Measurements from ENCODE around the gene SMARCD1.
"Not testable (repeated sequence)": the region's sequence is repeated elsewhere in the genome, so short reads cannot be mapped to it uniquely, and the experiment has no call there.

SMARCD1 gene

DNA sequence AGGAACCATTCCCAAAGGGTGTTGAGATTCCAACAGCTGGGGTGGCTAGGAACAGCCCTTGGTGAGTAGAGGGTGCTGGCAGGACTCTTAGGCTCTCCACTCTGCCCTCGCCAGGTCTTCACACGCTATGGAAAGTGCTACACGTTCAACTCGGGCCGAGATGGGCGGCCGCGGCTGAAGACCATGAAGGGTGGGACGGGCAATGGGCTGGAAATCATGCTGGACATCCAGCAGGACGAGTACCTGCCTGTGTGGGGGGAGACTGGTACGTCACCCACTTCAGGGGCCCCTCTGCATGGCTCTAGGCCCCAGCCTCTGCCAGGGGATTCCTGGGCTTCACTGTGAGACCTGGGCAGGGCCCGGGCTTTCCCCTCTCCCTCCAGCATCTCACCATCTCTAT is 8.0 kb upstream of the SMARCD1 start:
- no peak for DNase-seq (ENCODE audit: low spot score)

- no peak for DNase-seq (ENCODE audit: low spot score)
Observed at GRCh38 chr12:50078281-50078680, 6.9 kb upstream of the SMARCD1 start.

DNA sequence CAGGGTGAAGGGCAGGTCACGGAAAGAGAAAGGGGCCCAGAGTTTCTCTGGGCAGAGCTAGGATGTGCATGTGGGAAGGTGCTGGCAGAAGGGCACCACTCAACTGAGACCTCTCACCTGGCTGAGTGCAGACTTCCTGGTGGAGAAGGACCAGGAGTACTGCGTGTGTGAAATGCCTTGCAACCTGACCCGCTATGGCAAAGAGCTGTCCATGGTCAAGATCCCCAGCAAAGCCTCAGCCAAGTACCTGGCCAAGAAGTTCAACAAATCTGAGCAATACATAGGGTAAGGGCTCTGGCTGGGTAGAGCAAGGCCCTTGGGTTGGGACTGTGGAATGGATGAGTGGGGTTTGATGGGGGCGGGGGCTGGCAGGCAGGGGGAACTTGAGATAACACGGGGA is 5.4 kb upstream of the SMARCD1 start:
- no peak for DNase-seq (ENCODE audit: low spot score)

- DNase-seq (ENCODE audit: low spot score), result no peak
Observed at GRCh38 chr12:50081096-50081808, 3.9 kb upstream of the SMARCD1 start.

- DNase-seq (ENCODE audit: low spot score), result peak; percentile 56
Observed at GRCh38 chr12:50082644-50083043, 2.5 kb upstream of the SMARCD1 start.

- no peak for DNase-seq (ENCODE audit: low spot score)
Observed at GRCh38 chr12:50083301-50083700, 1.8 kb upstream of the SMARCD1 start.

GRCh38 chr12:50084409-50084774 is 750 bp upstream of the SMARCD1 start:
- DNase-seq (ENCODE audit: low spot score), result not testable (repeated sequence)

DNA sequence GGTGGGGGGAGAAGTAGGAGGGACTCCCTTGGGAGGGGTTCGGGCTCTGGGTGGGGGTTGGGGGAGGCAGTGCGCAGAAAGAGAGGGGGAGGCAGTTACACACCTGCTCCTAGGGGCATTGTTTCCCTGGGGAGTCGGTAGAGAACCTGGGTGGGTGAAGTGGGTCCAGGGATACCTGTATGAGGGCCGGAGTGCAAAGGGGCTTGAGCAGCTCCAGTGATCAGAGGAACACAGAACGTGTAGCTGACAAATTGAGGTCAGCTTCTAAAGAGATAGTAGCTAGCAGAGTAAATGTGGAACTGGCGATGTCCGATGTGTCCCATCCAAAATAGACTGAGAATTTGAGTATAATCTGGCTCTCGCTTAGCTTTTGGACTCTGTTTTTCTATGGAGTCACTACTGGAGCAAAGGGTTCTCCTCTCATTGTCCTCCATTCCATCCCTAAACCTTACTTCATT is 502 bp downstream of the SMARCD1 start:
- DNase-seq (ENCODE audit: low spot score), result no peak

DNA sequence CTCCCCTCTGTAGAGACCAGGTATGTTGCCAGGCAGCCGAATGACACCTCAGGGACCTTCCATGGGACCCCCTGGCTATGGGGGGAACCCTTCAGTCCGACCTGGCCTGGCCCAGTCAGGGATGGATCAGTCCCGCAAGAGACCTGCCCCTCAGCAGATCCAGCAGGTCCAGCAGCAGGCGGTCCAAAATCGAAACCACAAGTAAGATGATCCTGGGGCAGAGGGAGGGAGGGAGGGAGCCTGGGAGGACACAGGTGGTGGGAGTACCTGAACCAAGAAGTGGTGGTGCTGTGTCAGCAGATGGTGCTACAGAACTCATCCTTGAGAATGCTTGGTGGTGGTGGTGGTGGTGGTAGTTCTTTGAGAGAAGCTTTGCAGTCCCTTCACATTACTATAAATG is 1.0 kb downstream of the SMARCD1 start:
- no peak for DNase-seq (ENCODE audit: low spot score)

GRCh38 chr12:50087151-50087550 is 2.0 kb downstream of the SMARCD1 start:
- DNase-seq (ENCODE audit: low spot score), result no peak

DNA sequence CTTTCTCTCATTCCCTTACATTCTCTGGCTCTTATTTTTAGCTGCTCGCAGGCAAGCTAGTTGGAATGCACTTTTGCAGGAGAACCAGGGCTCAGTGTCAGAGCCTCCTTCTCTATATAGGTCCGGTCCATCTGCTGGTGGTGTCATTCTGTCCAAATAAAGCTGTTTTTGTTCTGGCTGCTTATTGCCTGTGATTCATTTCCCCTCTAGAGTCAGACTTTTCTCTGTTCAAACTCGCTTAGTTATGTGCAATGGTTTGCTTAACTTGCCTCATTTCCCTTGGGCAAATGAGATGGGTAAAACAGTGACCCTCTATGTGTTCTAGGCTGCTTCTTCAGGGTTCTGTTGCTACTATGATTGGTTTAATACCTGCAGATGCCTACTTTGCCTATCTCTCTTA is 2.9 kb downstream of the SMARCD1 start:
- DNase-seq (ENCODE audit: low spot score), result no peak

DNA sequence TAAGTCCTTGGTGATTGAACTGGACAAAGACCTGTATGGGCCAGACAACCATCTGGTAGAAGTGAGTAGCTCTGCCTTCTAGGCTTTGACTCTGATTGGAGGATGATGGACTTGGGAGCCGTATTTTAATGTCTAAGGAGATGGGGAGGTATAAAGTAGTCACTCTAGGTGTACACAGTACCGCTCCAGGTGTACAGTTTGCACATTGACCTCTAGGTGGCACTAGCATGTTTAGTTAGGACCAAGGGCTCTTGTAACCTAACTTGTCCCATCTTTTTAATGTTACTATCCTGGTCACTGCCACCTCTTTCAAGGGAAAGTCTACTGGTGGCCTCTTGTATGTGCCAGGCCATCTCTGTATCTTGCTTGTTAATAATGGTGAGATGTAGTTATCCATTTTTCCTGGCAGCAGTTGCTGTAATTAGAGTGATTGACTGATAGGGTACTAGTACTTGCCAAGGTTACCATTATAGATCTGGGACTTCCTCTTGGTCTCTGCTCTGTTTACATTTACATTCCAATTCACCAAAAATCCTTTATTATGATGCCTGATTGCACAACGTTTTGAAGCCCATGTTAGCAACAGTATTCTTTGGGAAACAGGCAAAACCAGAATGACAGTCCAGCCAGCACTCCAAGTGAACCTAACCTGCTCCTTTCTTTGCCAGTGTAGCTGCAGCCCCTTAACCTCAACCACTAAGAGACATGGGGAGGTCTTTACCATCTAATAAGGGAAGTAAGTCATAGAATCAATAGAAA is 3.6 kb downstream of the SMARCD1 start:
- DNase-seq (ENCODE audit: low spot score), result peak; percentile 82

GRCh38 chr12:50089730-50090129 is 4.6 kb downstream of the SMARCD1 start:
- DNase-seq (ENCODE audit: low spot score), result no peak

DNA sequence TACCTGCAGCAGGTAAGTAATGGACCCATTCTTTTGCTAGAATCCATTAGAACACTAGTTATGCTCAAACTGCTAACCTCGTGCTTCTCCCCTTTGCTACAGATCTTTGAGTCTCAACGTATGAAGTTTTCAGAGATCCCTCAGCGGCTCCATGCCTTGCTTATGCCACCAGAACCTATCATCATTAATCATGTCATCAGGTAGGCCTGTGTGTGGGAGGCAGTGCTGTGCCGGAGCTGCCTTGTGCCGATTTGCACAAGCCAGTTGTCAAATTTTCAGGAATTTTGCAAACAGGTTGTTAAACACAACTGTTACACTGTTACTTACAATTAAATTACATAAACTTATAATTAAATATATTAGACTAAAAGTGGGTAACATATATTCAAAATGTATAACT is 5.2 kb downstream of the SMARCD1 start:
- no peak for DNase-seq (ENCODE audit: low spot score)

DNA sequence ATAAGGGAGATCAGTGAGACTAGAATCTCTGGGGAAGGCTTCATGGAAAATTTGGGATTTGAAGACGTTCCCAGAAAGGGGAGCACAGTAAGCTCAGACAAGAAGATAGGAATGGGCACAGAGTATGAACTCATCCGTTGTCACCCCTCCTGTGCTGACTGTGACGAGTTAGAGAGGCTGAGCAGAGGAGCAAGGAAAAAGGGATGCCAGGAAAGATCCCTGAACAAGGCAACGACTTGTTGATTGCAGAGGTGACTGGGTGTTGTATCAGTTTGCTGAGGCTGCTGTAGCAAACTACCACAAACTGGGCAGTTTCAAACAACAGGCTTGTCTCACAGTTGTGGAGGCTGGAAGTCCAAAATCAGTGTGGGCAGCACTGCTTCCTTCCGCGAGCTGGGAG is 12.8 kb downstream of the SMARCD1 start:
- DNase-seq (ENCODE audit: low spot score), result no peak

- no peak for DNase-seq (ENCODE audit: low spot score)
Observed at GRCh38 chr12:50099302-50100008, 14.3 kb downstream of the SMARCD1 start.

DNA sequence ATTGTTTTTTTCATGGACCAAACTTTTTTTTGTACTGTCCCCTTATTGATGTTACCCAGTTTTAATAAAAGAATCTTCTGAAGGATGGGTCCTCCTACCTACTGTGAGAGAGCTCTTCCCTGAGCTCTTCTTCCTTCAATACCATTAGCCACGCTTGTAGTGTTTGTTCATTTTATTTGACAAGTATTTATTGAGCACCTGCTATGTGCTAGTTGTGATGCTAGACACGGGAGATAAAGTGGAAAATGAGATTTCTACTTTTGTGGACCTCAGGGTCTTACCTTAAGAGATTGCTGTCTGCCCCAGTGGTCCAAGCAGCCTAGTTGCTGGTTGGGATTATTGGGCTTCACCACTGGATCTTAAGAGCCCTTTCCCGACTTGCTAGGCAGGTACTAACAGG is 15.4 kb downstream of the SMARCD1 start:
- no peak for DNase-seq (ENCODE audit: low spot score)

DNA sequence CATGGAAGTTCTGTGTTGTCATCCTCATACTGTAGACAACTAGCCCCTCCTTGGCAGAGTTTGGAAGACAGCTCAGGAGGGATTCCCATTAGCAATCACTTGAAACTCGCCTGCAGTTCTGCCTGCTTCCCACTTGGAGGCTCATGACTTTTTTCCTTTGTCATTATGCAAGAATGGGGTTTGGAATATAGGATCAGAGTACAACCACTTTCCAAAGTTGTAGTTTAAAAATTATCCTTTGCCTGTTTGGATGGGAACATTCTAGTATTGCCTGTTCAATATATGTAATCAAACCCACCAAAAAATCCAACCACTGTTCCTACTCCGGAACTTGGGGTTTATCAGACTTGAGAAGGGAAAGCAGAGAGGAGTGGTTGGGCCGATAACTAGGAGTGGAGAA is 16.5 kb downstream of the SMARCD1 start:
- DNase-seq (ENCODE audit: low spot score), result no peak

DNA sequence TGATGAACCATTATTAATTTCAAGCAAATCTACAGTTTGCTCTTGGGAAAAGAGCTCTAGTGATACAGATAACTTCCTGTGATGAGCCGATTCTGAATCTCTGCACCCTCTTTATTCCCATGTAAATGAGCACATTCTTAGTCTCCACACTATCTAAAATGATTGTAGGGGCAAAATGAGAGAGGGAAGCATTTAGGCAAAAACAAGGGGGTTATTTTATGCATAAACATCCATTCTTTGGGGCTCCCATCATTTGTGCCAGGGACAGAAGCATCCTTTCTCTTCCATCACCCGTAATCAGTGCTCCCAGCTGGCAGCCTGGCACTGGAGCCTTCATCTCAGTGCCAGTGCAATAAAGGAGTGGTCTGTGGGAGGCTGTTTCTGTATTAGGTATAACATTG is 17.0 kb downstream of the SMARCD1 start:
- no peak for DNase-seq (ENCODE audit: low spot score)

GRCh38 chr12:50102646-50103309 is 17.6 kb downstream of the SMARCD1 start:
- no peak for DNase-seq (ENCODE audit: low spot score)

GRCh38 chr12:50103351-50103750 is 18.2 kb downstream of the SMARCD1 start:
- no peak for DNase-seq (ENCODE audit: low spot score)

DNA sequence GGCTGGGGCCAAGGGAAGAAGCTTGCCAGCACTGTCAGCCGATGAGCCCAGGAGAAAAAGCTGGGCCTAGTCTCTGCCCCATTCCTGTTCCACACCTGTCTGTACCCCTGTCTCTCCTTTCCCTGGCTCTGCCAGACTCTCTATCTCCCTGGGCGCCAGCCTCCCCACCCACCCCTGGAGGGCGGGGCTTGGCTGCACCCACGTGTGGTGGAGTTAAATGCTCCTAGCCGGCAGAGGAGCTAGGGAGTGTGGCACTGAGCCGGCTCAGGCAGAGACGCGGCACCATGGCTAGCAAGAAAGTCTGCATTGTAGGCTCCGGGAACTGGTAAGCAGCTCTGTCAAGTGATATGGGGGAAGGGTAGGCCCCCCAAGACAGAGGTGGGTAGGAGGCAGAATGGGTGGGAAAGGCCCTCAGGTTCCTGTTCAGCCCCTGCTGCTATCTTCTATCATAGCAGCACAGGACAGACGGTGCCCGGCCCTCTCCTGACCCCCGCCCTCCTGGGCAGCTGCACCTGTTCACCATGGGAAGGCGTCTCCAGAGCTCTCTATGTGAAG is 18.7 kb downstream of the SMARCD1 start, which contains the start of gene GPD1:
Gene GPD1 (plus strand): TSS at position 242 of the 555 bp plus-strand sequence. CDS start 43 bp downstream, at position 285.
- no peak for DNase-seq (ENCODE audit: low spot score)
